NT2/D1 (cell line): ENCODE results near the gene MRPL21.

Source experiments
- DNase-seq: peaks from one replicate; pipeline ENCODE4 v3.0.0-alpha.2; 2011; ENCODE audit warnings: low read depth, low spot score
- H3K27me3 ChIP-seq: 2 replicates; pipeline ENCODE4 v1.6.0; 2011; ENCODE audit warnings: mild to moderate bottlenecking; ENCODE audit not compliant: insufficient read length, insufficient read depth
- H3K36me3 ChIP-seq: 2 replicates; pipeline ENCODE4 v1.6.1; 2011; ENCODE audit warnings: mild to moderate bottlenecking, low read length, mixed read lengths; ENCODE audit not compliant: insufficient read depth, insufficient read length
- H3K4me1 ChIP-seq: 2 replicates; pipeline ENCODE4 v1.5.1; 2011; ENCODE audit not compliant: insufficient read depth, insufficient read length
- H3K4me3 ChIP-seq: 2 replicates; pipeline ENCODE4 v1.5.1; 2011; ENCODE audit warnings: low read depth; ENCODE audit not compliant: insufficient read length
- H3K9ac ChIP-seq: 2 replicates; pipeline ENCODE4 v1.6.0; 2011; ENCODE audit warnings: low read depth; ENCODE audit not compliant: insufficient read length
- H3K9me3 ChIP-seq: 2 replicates; pipeline ENCODE4 v1.5.1; 2011; ENCODE audit warnings: mild to moderate bottlenecking, low read length; ENCODE audit not compliant: insufficient read depth
- SUZ12 ChIP-seq: IDR thresholded peaks from 2 replicates; pipeline ENCODE4 v1.6.1; 2011; ENCODE audit not compliant: insufficient read length, insufficient read depth; ENCODE audit errors: extremely low read depth
- YY1 ChIP-seq: IDR thresholded peaks from 2 replicates; pipeline ENCODE4 v1.6.1; 2011; ENCODE audit not compliant: insufficient read length, insufficient read depth
- ZNF274 ChIP-seq: IDR thresholded peaks from 2 replicates; pipeline ENCODE4 v1.6.1; 2011; ENCODE audit warnings: mild to moderate bottlenecking, low read depth, low read length

MRPL21 gene

GRCh38 chr11:68900835-68901381 is 2.7 kb downstream of the MRPL21 start:
- no peak overlapping the region for H3K4me3 ChIP-seq
- peaks cover 60% of the 10 kb centered on the region for H3K36me3 ChIP-seq
- no peaks in the 10 kb centered on the region for H3K4me1 ChIP-seq
- no peaks in the 10 kb centered on the region for H3K9me3 ChIP-seq
- TF ChIP-seq YY1 (no peak), ZNF274 (no peak), SUZ12 (no peak)
- no peak overlapping the region for H3K9ac ChIP-seq
- no peak for DNase-seq
- H3K27me3 ChIP-seq, result no peaks in the 10 kb centered on the region

GRCh38 chr11:68897441-68897840 is 6.2 kb downstream of the MRPL21 start:
- no peaks in the 10 kb centered on the region for H3K27me3 ChIP-seq
- H3K4me1 ChIP-seq, result no peaks in the 10 kb centered on the region
- no peak for DNase-seq
- TF ChIP-seq ZNF274 (no peak), YY1 (no peak), SUZ12 (no peak)
- H3K4me3 ChIP-seq, result no peak overlapping the region
- H3K9ac ChIP-seq, result no peak overlapping the region
- H3K36me3 ChIP-seq, result peaks cover 78% of the 10 kb centered on the region
- H3K9me3 ChIP-seq, result no peaks in the 10 kb centered on the region

GRCh38 chr11:68896171-68896959 is 7.3 kb downstream of the MRPL21 start:
- no peaks in the 10 kb centered on the region for H3K4me1 ChIP-seq
- TF ChIP-seq SUZ12, result no peak
- no peak for TF ChIP-seq YY1
- TF ChIP-seq ZNF274, result no peak
- DNase-seq, result no peak
- no peak overlapping the region for H3K9ac ChIP-seq
- H3K27me3 ChIP-seq, result no peaks in the 10 kb centered on the region
- H3K36me3 ChIP-seq, result peaks cover 76% of the 10 kb centered on the region
- no peaks in the 10 kb centered on the region for H3K9me3 ChIP-seq
- no peak overlapping the region for H3K4me3 ChIP-seq

- TF ChIP-seq ZNF274 (no peak), YY1 (no peak), SUZ12 (no peak)
- Histone ChIP-seq H3K4me3 (no peak overlapping the region), H3K27me3 (no peaks in the 10 kb centered on the region), H3K9me3 (no peaks in the 10 kb centered on the region), H3K9ac (no peak overlapping the region), H3K4me1 (peaks cover 4% of the 10 kb centered on the region), H3K36me3 (peaks cover 67% of the 10 kb centered on the region)
- DNase-seq, result no peak
Measured at GRCh38 chr11:68893282-68893681, 10.3 kb downstream of the MRPL21 start.

- Histone ChIP-seq H3K4me3 (no peak overlapping the region), H3K9me3 (no peaks in the 10 kb centered on the region), H3K27me3 (no peaks in the 10 kb centered on the region), H3K9ac (no peak overlapping the region), H3K4me1 (peaks cover 4% of the 10 kb centered on the region), H3K36me3 (peaks cover 60% of the 10 kb centered on the region)
- TF ChIP-seq YY1 (no peak), ZNF274 (no peak), SUZ12 (no peak)
- DNase-seq, result no peak
Measured at GRCh38 chr11:68892576-68892975, 11.1 kb downstream of the MRPL21 start.

- H3K36me3 ChIP-seq, result peaks cover 49% of the 10 kb centered on the region
- DNase-seq, result no peak
- no peak overlapping the region for H3K4me3 ChIP-seq
- H3K9me3 ChIP-seq, result no peaks in the 10 kb centered on the region
- H3K4me1 ChIP-seq, result peaks cover 4% of the 10 kb centered on the region
- H3K9ac ChIP-seq, result no peak overlapping the region
- no peaks in the 10 kb centered on the region for H3K27me3 ChIP-seq
- TF ChIP-seq ZNF274, result no peak
- TF ChIP-seq SUZ12, result no peak
- no peak for TF ChIP-seq YY1
Measured at GRCh38 chr11:68891351-68891948, 12.2 kb downstream of the MRPL21 start.

- DNase-seq, result no peak
Measured at GRCh38 chr11:68890490-68891231, 13.0 kb downstream of the MRPL21 start.

More at GRCh38 chr11:68890490-68891231, 13.0 kb downstream of the MRPL21 start:
- Histone ChIP-seq H3K36me3 (peaks cover 42% of the 10 kb centered on the region), H3K27me3 (no peaks in the 10 kb centered on the region), H3K4me3 (no peak overlapping the region), H3K9ac (peak overlapping the region; percentile 17), H3K9me3 (no peaks in the 10 kb centered on the region), H3K4me1 (peaks cover 4% of the 10 kb centered on the region)
- TF ChIP-seq SUZ12 (no peak), YY1 (no peak), ZNF274 (no peak)
